ENCODE measurements around the gene BNIP5. TPM values are rescaled to one million over a fixed set of nuclear protein-coding genes. Genes with fewer than 3 reads are reported as not detected.
"Not testable (repeated sequence)": the region's sequence is repeated elsewhere in the genome, so short reads cannot be mapped to it uniquely, and the experiment has no call there.

Gene BNIP5
- total RNA-seq, 2 experiments from 2014 or later, result not detected

- Mint-ChIP-seq H3K4me1 (no peaks in the 10 kb centered on the region), H3K4me3 (no peak overlapping the region), H3K36me3 (no peaks in the 10 kb centered on the region), H3K27ac (no peak overlapping the region), H3K27me3 (no peaks in the 10 kb centered on the region), H3K9me3 (no peaks in the 10 kb centered on the region)
- DNase-seq, result no peak
Observed at GRCh38 chr6:36373368-36374019, 36.8 kb upstream of the BNIP5 start.

- no peaks in the 10 kb centered on the region for H3K27me3 Mint-ChIP-seq
- no peak for DNase-seq
- H3K36me3 Mint-ChIP-seq, result no peaks in the 10 kb centered on the region
- no peak overlapping the region for H3K27ac Mint-ChIP-seq
- no peaks in the 10 kb centered on the region for H3K4me1 Mint-ChIP-seq
- no peak overlapping the region for H3K4me3 Mint-ChIP-seq
- H3K9me3 Mint-ChIP-seq, result no peaks in the 10 kb centered on the region
Observed at GRCh38 chr6:36372088-36372487, 35.4 kb upstream of the BNIP5 start.

- no peak for DNase-seq
- Mint-ChIP-seq H3K27ac (no peak overlapping the region), H3K27me3 (no peaks in the 10 kb centered on the region), H3K4me1 (no peaks in the 10 kb centered on the region), H3K4me3 (no peak overlapping the region), H3K36me3 (no peaks in the 10 kb centered on the region), H3K9me3 (no peaks in the 10 kb centered on the region)
Observed at GRCh38 chr6:36371211-36371610, 34.5 kb upstream of the BNIP5 start.

- Mint-ChIP-seq H3K36me3 (no peaks in the 10 kb centered on the region), H3K27ac (no peak overlapping the region), H3K27me3 (no peaks in the 10 kb centered on the region), H3K4me3 (no peak overlapping the region), H3K4me1 (no peaks in the 10 kb centered on the region), H3K9me3 (no peaks in the 10 kb centered on the region)
- DNase-seq, result no peak
Observed at GRCh38 chr6:36370638-36371037, 34.0 kb upstream of the BNIP5 start.

- Mint-ChIP-seq H3K27ac (no peak overlapping the region), H3K27me3 (no peaks in the 10 kb centered on the region), H3K4me3 (no peak overlapping the region), H3K36me3 (no peaks in the 10 kb centered on the region), H3K9me3 (no peaks in the 10 kb centered on the region), H3K4me1 (no peaks in the 10 kb centered on the region)
- no peak for DNase-seq
Observed at GRCh38 chr6:36368921-36369865, 32.5 kb upstream of the BNIP5 start.

GRCh38 chr6:36368421-36368820 lies 31.7 kb upstream of the BNIP5 start:
- H3K4me3 Mint-ChIP-seq, result no peak overlapping the region
- H3K9me3 Mint-ChIP-seq, result no peaks in the 10 kb centered on the region
- DNase-seq, result no peak
- no peak overlapping the region for H3K27ac Mint-ChIP-seq
- H3K27me3 Mint-ChIP-seq, result no peaks in the 10 kb centered on the region
- H3K36me3 Mint-ChIP-seq, result no peaks in the 10 kb centered on the region
- H3K4me1 Mint-ChIP-seq, result no peaks in the 10 kb centered on the region

- no peaks in the 10 kb centered on the region for H3K27me3 Mint-ChIP-seq
- H3K4me3 Mint-ChIP-seq, result no peak overlapping the region
- no peaks in the 10 kb centered on the region for H3K4me1 Mint-ChIP-seq
- H3K36me3 Mint-ChIP-seq, result no peaks in the 10 kb centered on the region
- H3K9me3 Mint-ChIP-seq, result no peaks in the 10 kb centered on the region
- no peak for DNase-seq
- H3K27ac Mint-ChIP-seq, result no peak overlapping the region
Observed at GRCh38 chr6:36367743-36368142, 31.1 kb upstream of the BNIP5 start.

GRCh38 chr6:36364669-36365479 lies 28.2 kb upstream of the BNIP5 start:
- H3K27ac Mint-ChIP-seq, result no peak overlapping the region
- peaks cover 5% of the 10 kb centered on the region for H3K4me1 Mint-ChIP-seq
- H3K27me3 Mint-ChIP-seq, result no peaks in the 10 kb centered on the region
- H3K9me3 Mint-ChIP-seq, result no peaks in the 10 kb centered on the region
- H3K4me3 Mint-ChIP-seq, result no peak overlapping the region
- DNase-seq, result no peak
- H3K36me3 Mint-ChIP-seq, result no peaks in the 10 kb centered on the region

GRCh38 chr6:36364061-36364635 lies 27.5 kb upstream of the BNIP5 start:
- H3K36me3 Mint-ChIP-seq, H3K27ac Mint-ChIP-seq, H3K27me3 Mint-ChIP-seq, H3K9me3 Mint-ChIP-seq, H3K4me1 Mint-ChIP-seq, H3K4me3 Mint-ChIP-seq, DNase-seq: not testable (repeated sequence)

- not testable (repeated sequence) for H3K36me3 Mint-ChIP-seq, DNase-seq, H3K27me3 Mint-ChIP-seq, H3K9me3 Mint-ChIP-seq, H3K27ac Mint-ChIP-seq, H3K4me3 Mint-ChIP-seq, H3K4me1 Mint-ChIP-seq
Observed at GRCh38 chr6:36363371-36363752, 26.7 kb upstream of the BNIP5 start.

- no peaks in the 10 kb centered on the region for H3K36me3 Mint-ChIP-seq
- no peak overlapping the region for H3K27ac Mint-ChIP-seq
- H3K9me3 Mint-ChIP-seq, result no peaks in the 10 kb centered on the region
- peaks cover 10% of the 10 kb centered on the region for H3K4me1 Mint-ChIP-seq
- no peak overlapping the region for H3K4me3 Mint-ChIP-seq
- H3K27me3 Mint-ChIP-seq, result peaks cover 2% of the 10 kb centered on the region
- no peak for DNase-seq
Observed at GRCh38 chr6:36362551-36363370, 26.1 kb upstream of the BNIP5 start.

GRCh38 chr6:36361071-36361470 lies 24.4 kb upstream of the BNIP5 start:
- H3K27me3 Mint-ChIP-seq, result peaks cover 3% of the 10 kb centered on the region

GRCh38 chr6:36360241-36361054 lies 23.8 kb upstream of the BNIP5 start:
- peak; percentile 63 for DNase-seq
- H3K4me1 Mint-ChIP-seq, result peaks cover 11% of the 10 kb centered on the region
- H3K27ac Mint-ChIP-seq, result no peak overlapping the region
- H3K9me3 Mint-ChIP-seq, result no peaks in the 10 kb centered on the region
- H3K27me3 Mint-ChIP-seq, result peaks cover 7% of the 10 kb centered on the region
- H3K4me3 Mint-ChIP-seq, result no peak overlapping the region
- H3K36me3 Mint-ChIP-seq, result no peaks in the 10 kb centered on the region

More at GRCh38 chr6:36361071-36361470, 24.4 kb upstream of the BNIP5 start:
- H3K27ac Mint-ChIP-seq, result no peak overlapping the region
- peaks cover 11% of the 10 kb centered on the region for H3K4me1 Mint-ChIP-seq
- no peaks in the 10 kb centered on the region for H3K9me3 Mint-ChIP-seq
- H3K36me3 Mint-ChIP-seq, result no peaks in the 10 kb centered on the region
- DNase-seq, result no peak
- H3K4me3 Mint-ChIP-seq, result no peak overlapping the region
